Measurements from ENCODE around the gene CABP1. TPM values are rescaled to one million over a fixed set of nuclear protein-coding genes. Genes with fewer than 3 reads are reported as not detected.

Gene CABP1
- total and polyA plus RNA-seq, 4 experiments from 2014 or later = not detected

- Mint-ChIP-seq H3K36me3 (no peaks in the 10 kb centered on the region), H3K9me3 (no peaks in the 10 kb centered on the region), H3K4me3 (no peak overlapping the region), H3K27me3 (peaks cover 1 to 5% of the 10 kb centered on the region in 2 donors), H3K4me1 (no peaks in the 10 kb centered on the region), H3K27ac (no peak overlapping the region)
- Histone ChIP-seq H3K9me3 (ENCODE audit: control insufficient read depth in 1 of 2, low read length in 2 of 2) (no peaks in the 10 kb centered on the region), H3K4me1 (ENCODE audit: insufficient read depth, low read length) (no peaks in the 10 kb centered on the region), H3K27me3 (ENCODE audit: insufficient read depth, low read length) (no peaks in the 10 kb centered on the region), H3K27ac (ENCODE audit: low read depth, low read length) (no peak overlapping the region), H3K36me3 (ENCODE audit: insufficient read depth, low read length) (no peaks in the 10 kb centered on the region), H3K4me3 (ENCODE audit: low read length in 2 of 2) (no peak overlapping the region)
- ChIA-PET CTCF (ENCODE audit: partially characterized antibody) (interaction anchor here (5.8 kb wide), 1 partner anchor 11 kb away, joined by 55 read pairs; no protein-coding TSS in a partner anchor), POLR2A (ENCODE audit: partially characterized antibody) (no interaction called here)
- intact Hi-C loops (cut with micrococcal nuclease) = no loop called here
- no peak for DNase-seq
Observed at GRCh38 chr12:120658286-120659150, 18.1 kb downstream of the CABP1 start.

- intact Hi-C loops (cut with micrococcal nuclease) = no loop called here
- Mint-ChIP-seq H3K36me3 (no peaks in the 10 kb centered on the region), H3K9me3 (no peaks in the 10 kb centered on the region)
Observed at GRCh38 chr12:120659151-120659525, 18.7 kb downstream of the CABP1 start.

GRCh38 chr12:120661432-120661831, 21.0 kb downstream of the CABP1 start:
- no peak for DNase-seq
- H3K27me3 Mint-ChIP-seq = peaks cover 0 to 2% of the 10 kb centered on the region in 2 donors
- no peaks in the 10 kb centered on the region for H3K9me3 Mint-ChIP-seq
- Histone ChIP-seq H3K27ac (ENCODE audit: low read depth, low read length) (no peak overlapping the region), H3K27me3 (ENCODE audit: insufficient read depth, low read length) (no peaks in the 10 kb centered on the region), H3K4me1 (ENCODE audit: insufficient read depth, low read length) (no peaks in the 10 kb centered on the region), H3K36me3 (ENCODE audit: insufficient read depth, low read length) (no peaks in the 10 kb centered on the region), H3K9me3 (ENCODE audit: control insufficient read depth in 1 of 2, low read length in 2 of 2) (no peaks in the 10 kb centered on the region), H3K4me3 (ENCODE audit: low read length in 2 of 2) (no peak overlapping the region)
- H3K36me3 Mint-ChIP-seq = no peaks in the 10 kb centered on the region
- H3K4me1 Mint-ChIP-seq = no peaks in the 10 kb centered on the region
- H3K27ac Mint-ChIP-seq = no peak overlapping the region
- CTCF ChIA-PET (ENCODE audit: partially characterized antibody) = interaction anchor here (5.8 kb wide), 1 partner anchor 14 kb away, joined by 55 read pairs; no protein-coding TSS in a partner anchor
- H3K4me3 Mint-ChIP-seq = no peak overlapping the region
- intact Hi-C loops (cut with micrococcal nuclease) = no loop called here
- POLR2A ChIA-PET (ENCODE audit: partially characterized antibody) = no interaction called here

More at GRCh38 chr12:120659151-120659525, 18.7 kb downstream of the CABP1 start:
- Histone ChIP-seq H3K27me3 (ENCODE audit: insufficient read depth, low read length) (no peaks in the 10 kb centered on the region), H3K4me3 (ENCODE audit: low read length in 2 of 2) (no peak overlapping the region), H3K36me3 (ENCODE audit: insufficient read depth, low read length) (no peaks in the 10 kb centered on the region), H3K27ac (ENCODE audit: low read depth, low read length) (no peak overlapping the region), H3K4me1 (ENCODE audit: insufficient read depth, low read length) (no peaks in the 10 kb centered on the region), H3K9me3 (ENCODE audit: control insufficient read depth in 1 of 2, low read length in 2 of 2) (no peaks in the 10 kb centered on the region)
- Mint-ChIP-seq H3K4me1 (no peaks in the 10 kb centered on the region), H3K27ac (no peak overlapping the region), H3K4me3 (no peak overlapping the region), H3K27me3 (peaks cover 0 to 2% of the 10 kb centered on the region in 2 donors)
- POLR2A ChIA-PET (ENCODE audit: partially characterized antibody) = no interaction called here
- CTCF ChIA-PET (ENCODE audit: partially characterized antibody) = interaction anchor here (5.8 kb wide), 1 partner anchor 11 kb away, joined by 55 read pairs; no protein-coding TSS in a partner anchor
- no peak for DNase-seq

GRCh38 chr12:120662879-120663278, 22.5 kb downstream of the CABP1 start:
- ChIA-PET POLR2A (ENCODE audit: partially characterized antibody) (no interaction called here), CTCF (ENCODE audit: partially characterized antibody) (interaction anchor here (1.2 kb wide), 2 partner anchors 11 to 13 kb away, joined by 3 read pairs; no protein-coding TSS in a partner anchor)
- DNase-seq = no peak
- no peaks in the 10 kb centered on the region for H3K36me3 Mint-ChIP-seq
- H3K4me1 Mint-ChIP-seq = no peaks in the 10 kb centered on the region
- no peaks in the 10 kb centered on the region for H3K9me3 ChIP-seq (ENCODE audit: control insufficient read depth in 1 of 2, low read length in 2 of 2)
- no peaks in the 10 kb centered on the region for H3K4me1 ChIP-seq (ENCODE audit: insufficient read depth, low read length)
- no peaks in the 10 kb centered on the region for H3K9me3 Mint-ChIP-seq
- peaks cover 0 to 2% of the 10 kb centered on the region in 2 donors for H3K27me3 Mint-ChIP-seq
- no peak overlapping the region for H3K4me3 ChIP-seq (ENCODE audit: low read length in 2 of 2)
- no peak overlapping the region for H3K27ac Mint-ChIP-seq
- H3K27me3 ChIP-seq (ENCODE audit: insufficient read depth, low read length) = no peaks in the 10 kb centered on the region
- no peak overlapping the region for H3K4me3 Mint-ChIP-seq
- H3K27ac ChIP-seq (ENCODE audit: low read depth, low read length) = no peak overlapping the region
- intact Hi-C loops (cut with micrococcal nuclease) = no loop called here
- no peaks in the 10 kb centered on the region for H3K36me3 ChIP-seq (ENCODE audit: insufficient read depth, low read length)

GRCh38 chr12:120663741-120664140, 23.3 kb downstream of the CABP1 start:
- no peaks in the 10 kb centered on the region for H3K36me3 Mint-ChIP-seq
- Histone ChIP-seq H3K4me3 (ENCODE audit: low read length in 2 of 2) (no peak overlapping the region), H3K4me1 (ENCODE audit: insufficient read depth, low read length) (no peaks in the 10 kb centered on the region), H3K27ac (ENCODE audit: low read depth, low read length) (no peak overlapping the region), H3K9me3 (ENCODE audit: control insufficient read depth in 1 of 2, low read length in 2 of 2) (no peaks in the 10 kb centered on the region), H3K27me3 (ENCODE audit: insufficient read depth, low read length) (no peaks in the 10 kb centered on the region), H3K36me3 (ENCODE audit: insufficient read depth, low read length) (no peaks in the 10 kb centered on the region)
- H3K27ac Mint-ChIP-seq = no peak overlapping the region
- H3K9me3 Mint-ChIP-seq = no peaks in the 10 kb centered on the region
- no peak overlapping the region for H3K4me3 Mint-ChIP-seq
- no peak for DNase-seq
- H3K4me1 Mint-ChIP-seq = peaks cover 0 to 1% (median 0%) of the 10 kb centered on the region in 4 donors
- CTCF ChIA-PET (ENCODE audit: partially characterized antibody) = interaction anchor here (1.2 to 1.7 kb wide), 4 partner anchors 12 to 16 kb away, joined by 3 to 8 read pairs (median 4); no protein-coding TSS in a partner anchor
- intact Hi-C loops (cut with micrococcal nuclease) = no loop called here
- POLR2A ChIA-PET (ENCODE audit: partially characterized antibody) = no interaction called here
- peaks cover 0 to 2% of the 10 kb centered on the region in 2 donors for H3K27me3 Mint-ChIP-seq

GRCh38 chr12:120666571-120667390, 26.4 kb downstream of the CABP1 start:
- intact Hi-C loops (cut with micrococcal nuclease) = no loop called here
- CTCF ChIA-PET (ENCODE audit: partially characterized antibody) = interaction anchor here (1.2 kb wide), 1 partner anchor 17 kb away, joined by 4 read pairs; no protein-coding TSS in a partner anchor
- POLR2A ChIA-PET (ENCODE audit: partially characterized antibody) = interaction anchor here (0.6 kb wide), 1 partner anchor 125 kb away, joined by 3 read pairs; no protein-coding TSS in a partner anchor
- H3K9me3 ChIP-seq (ENCODE audit: control insufficient read depth in 1 of 2, low read length in 2 of 2) = no peaks in the 10 kb centered on the region
- no peaks in the 10 kb centered on the region for H3K36me3 Mint-ChIP-seq
- peaks cover 0 to 1% (median 0%) of the 10 kb centered on the region in 4 donors for H3K4me1 Mint-ChIP-seq
- DNase-seq = no peak
- H3K4me3 ChIP-seq (ENCODE audit: low read length in 2 of 2) = no peak overlapping the region
- no peaks in the 10 kb centered on the region for H3K4me1 ChIP-seq (ENCODE audit: insufficient read depth, low read length)
- no peaks in the 10 kb centered on the region for H3K27me3 ChIP-seq (ENCODE audit: insufficient read depth, low read length)
- H3K4me3 Mint-ChIP-seq = no peak overlapping the region
- H3K27me3 Mint-ChIP-seq = peaks cover 0 to 1% of the 10 kb centered on the region in 2 donors
- H3K27ac ChIP-seq (ENCODE audit: low read depth, low read length) = no peak overlapping the region
- no peaks in the 10 kb centered on the region for H3K9me3 Mint-ChIP-seq
- H3K36me3 ChIP-seq (ENCODE audit: insufficient read depth, low read length) = no peaks in the 10 kb centered on the region
- H3K27ac Mint-ChIP-seq = no peak overlapping the region

Measured in CD4-positive, alpha-beta memory T cell (primary cell).